Kidney glomerular epithelial cell (primary cell): ENCODE measurements around the gene GNG4.
"Not testable (repeated sequence)": the region's sequence is repeated elsewhere in the genome, so short reads cannot be mapped to it uniquely, and the experiment has no call there.

Source experiments
- DNase-seq: peaks from one replicate; lab custom pipeline; 2025; lab: John Stamatoyannopoulos, UW

The GNG4 gene

DNA sequence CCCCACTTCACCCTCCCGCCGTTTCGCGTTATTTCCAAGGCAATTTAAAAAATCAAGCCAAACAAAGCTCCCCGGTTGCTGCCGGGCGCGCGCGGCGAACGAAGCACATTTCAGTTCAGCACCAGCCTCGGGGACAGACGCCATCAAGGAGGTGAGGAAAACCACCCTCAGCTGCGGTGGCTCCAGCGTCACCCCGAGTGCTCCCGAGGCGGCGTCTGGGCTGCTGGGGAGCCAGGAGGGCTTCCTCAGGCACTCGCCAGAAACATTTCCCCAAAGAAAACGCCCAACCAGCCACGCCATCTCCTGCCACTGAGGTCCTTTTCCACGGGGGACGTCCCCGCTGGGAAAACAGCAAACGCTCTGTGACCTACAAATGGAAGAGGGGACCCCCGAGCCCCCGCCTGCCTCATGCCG lies 623 bp downstream of the GNG4 start:
- peak; percentile 25 for DNase-seq

DNA sequence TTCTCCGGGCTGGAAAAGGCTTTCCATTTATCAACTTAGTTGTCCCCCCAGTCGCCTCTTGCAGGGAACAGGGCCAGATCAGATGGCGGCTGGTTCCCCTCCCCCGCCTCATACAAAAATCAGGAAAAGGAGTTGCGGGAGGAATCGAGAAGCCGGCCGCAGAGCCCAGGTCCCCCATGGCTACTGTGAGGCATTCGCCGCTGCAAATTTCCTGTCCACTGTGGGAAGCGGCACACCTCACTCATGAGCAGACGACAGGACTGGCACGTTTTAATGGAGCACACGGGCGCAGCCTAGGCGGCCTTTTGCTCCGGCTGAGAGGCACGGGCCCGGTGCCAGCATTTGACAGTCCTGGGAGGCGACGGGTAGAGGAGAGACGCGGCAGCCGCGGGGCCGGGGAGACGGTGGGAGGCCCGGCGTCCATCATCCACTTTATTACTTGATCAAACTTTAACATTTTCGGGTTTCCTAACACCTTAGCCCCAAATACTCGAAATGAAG lies 1.1 kb downstream of the GNG4 start:
- DNase-seq: no peak

DNA sequence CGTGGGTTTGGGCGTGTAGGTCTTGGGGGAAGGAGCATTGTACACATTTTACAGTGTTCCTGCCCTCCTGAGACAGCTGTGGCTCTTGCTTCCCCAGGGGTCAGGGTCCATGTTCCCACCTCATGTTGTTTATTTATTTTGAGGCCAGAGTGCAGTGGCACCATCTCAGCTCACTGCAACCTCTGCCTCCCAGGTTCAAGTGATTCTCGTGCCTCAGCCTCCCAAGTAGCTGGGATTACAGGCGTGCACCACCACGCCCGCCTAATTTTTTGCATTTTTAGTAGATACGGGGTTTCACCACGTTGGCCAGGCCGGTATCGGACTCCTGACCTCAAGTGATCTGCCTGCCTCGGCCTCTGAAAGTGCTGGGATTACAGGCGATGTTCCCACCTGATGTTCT lies 2.0 kb downstream of the GNG4 start:
- not testable (repeated sequence) for DNase-seq

DNA sequence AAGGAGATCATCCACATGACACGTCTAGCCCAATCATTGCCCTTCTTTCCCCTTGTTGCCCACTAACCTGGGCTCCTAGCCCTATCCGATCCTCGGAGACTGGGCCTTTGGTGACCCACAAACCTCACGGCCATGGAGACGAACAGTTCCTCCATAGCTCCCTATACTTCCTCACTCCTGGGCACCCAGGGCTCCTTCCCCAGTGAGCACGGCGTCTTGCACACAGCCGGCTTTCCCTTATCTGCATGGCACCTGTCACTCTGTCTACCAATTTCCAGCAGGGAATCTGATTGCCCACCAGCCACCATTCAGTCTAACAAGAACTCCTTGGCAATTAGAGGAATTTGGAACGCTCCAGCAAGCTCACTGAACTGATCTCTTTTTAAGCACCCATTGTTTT lies 3.1 kb downstream of the GNG4 start:
- no peak for DNase-seq

DNA sequence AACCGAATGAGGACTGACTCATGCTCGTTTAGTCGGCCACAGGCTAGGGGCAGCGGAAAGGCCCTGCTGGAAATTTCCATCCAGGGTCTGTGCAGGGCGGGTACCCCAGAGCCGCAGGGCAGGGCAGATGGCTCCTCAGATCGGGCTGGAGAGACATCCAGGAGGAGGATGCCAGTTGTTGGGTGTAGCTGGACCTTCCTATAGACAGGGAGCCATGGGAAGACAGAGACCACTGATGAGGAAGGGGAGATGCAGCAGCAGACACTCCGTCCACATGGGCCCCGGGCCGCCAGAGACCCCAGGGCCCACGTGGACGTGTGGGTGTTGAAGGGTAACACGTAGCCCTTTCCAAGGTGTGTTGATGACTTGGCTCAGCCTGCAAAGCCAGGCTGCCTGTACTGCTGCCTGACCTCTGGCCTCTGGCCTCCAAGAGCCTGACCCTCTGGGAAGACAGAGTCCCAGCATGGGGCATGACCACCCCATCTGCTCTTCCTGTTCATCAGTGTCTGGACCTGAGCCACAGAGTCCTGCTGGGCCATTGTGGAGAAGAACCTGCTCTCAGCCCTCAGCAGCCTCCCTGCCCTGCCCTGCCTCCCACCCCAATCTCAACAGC lies 4.8 kb downstream of the GNG4 start:
- DNase-seq: no peak

DNA sequence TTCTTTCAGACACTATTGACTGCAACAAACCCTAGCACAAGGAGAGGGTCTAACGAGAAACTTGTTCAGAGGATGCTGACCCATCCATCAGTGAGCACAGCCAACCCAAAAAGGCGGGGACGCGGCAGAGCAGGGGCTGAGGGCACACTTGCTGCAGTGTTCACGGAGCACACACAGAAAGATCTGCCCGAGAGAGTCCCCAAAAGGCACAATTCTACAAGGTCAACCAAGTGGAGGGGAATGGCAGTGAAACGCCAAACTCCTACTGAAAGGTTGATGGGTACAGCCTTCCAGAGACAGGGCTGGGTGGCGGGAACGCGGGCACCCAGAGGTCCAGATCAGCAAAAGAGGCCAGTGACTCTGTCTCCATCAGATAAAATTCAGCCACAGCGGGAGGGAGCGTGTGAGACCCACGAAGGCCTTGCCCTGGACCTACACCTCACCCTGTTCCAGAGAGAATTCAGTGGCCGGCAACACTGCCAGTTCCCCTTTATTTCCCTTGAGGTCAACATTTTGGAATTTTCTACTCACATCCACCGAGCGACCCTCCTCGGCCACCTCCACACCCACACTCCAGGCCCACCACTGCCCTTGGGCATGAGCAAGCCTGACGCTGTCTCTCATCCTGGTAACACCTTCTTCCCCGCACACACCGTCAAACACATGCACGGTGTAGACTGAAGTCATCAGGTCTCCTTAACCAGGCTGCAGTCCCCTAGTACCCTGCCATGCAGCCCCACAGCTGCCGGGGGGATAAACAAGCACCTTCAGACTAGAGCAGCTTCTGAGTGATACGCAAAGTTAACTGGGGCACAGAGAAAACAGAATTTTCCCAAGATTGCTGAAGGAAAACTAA lies 5.5 kb downstream of the GNG4 start:
- DNase-seq: no peak

DNA sequence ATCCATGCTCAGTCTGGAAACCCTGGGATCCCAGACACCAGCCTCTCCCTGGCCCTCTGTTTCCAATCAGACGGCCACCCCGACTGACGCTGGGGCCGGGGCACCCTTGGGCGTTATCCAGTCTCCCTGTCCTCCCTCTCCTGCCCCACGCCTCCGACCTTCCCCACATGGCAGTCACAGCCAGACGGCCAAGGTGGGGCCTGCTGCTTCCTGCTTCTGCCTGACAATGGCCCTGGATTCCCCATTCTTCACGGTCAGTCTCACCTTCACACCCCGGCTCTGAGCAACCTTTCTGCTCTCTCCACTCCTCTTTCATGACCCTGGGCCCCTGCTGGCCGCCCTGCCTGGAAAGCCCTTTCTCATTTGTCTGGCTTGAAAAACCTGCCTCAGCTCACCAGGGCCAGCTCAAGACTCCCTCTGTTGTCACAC lies 6.6 kb downstream of the GNG4 start:
- DNase-seq: no peak

DNA sequence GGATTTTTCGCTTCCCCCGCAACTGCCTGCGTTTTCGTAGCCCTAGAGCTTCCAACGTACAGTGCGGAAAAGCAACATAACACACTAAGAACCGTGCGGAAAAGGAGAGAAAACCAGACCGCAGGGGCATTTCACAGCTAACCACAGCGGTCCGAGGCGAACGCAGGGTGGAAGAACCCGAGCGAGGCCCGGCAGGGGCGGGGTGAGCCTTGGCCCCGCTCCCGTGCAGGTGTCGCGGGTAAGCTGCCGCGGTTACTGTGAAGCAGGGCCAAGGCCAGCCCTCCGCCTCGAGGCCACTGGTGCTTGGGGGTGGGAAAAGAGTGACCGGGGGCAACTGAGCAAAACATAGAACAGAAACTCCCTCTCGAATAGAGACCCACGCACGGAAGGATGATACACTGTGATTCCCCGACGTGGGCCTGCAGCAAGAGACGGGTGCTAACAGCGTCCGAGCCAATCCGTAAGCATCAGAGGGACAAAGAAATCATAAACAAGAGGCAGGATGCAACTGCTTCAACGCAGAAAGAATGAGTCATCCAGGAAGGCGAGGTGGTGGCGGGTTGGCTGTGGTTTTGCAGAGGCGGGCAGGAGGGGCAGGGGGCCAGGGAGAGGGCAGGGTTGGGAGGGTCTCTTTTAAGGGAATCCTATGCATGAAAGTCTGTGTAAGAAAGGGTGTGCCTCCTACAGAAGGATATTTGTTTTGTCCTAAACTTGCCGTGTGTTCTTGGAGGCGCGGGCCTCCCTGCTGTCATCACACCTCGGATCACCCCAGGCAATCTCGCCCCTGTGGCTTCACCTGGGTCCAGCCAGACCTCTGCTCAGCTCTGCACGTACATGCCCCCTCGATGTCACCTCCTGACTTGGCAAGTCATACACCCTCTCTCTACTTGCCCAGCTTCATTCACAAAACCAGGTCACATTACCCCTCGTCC lies 7.3 kb downstream of the GNG4 start:
- DNase-seq: no peak

DNA sequence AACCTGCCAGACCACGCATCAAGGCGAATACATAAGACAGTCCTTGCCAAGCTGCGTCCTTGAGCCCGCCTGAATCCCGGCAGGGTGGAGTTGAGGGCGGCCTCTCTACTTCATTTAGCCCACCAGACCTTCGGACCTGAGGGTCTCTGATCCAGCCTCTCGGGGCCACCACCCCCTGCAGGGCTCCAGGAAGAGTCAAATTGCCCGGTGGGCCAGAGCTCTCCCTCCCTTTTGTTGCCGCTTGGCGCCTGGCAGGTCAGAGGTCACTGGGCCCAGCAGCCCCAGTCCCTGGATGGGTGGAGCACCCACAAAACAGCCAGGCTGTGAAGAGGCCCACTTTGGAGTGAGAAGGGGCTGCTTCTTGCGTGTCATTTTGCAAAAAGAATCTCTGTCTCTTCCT lies 9.0 kb downstream of the GNG4 start:
- DNase-seq: no peak

DNA sequence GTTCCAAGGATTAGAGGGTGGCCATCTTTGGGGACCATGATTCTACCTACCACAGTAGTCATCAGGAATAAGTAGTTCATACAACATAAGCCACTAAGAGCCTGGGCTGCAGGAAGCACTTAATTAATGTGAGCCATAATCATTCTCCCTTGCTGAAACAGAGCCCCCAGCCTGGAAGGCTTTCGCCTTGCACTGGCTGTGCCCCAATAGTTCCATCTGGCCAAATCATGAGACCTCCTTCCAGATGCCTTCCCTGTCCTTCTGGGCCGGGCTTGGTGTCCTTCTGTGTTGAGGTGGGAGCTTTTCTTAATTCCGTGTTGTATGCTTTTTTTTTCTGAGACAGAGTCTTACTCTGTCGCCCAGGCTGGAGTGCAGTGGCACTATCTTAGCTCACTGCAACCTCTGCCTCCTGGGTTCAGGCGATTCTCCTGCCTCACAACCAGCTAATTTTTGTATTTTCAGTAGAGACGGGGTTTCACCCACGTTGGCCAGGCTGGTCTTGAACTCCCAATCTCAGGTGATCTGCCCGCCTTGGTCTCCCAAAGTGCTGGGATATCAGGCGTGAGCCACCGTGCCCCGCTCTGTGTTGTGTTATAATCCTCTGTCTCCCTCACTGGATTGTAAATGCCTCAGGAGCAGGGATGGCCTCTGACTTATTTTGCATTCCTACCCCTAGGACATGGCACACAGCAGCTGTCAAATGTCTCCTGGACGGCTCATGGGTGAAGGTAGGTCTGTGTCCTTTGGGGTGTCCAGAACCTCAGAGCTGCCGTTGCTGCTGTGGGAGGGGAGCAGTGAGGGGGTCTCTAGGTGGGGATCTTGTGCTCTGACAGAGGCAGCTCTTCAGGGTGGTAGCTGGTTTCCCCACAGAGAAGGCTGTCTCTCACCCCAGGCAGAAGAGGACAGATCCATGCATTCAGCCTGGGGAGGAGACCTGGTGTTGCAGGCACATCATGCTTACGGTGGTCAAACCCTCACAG lies 10.1 kb downstream of the GNG4 start:
- no peak for DNase-seq

DNA sequence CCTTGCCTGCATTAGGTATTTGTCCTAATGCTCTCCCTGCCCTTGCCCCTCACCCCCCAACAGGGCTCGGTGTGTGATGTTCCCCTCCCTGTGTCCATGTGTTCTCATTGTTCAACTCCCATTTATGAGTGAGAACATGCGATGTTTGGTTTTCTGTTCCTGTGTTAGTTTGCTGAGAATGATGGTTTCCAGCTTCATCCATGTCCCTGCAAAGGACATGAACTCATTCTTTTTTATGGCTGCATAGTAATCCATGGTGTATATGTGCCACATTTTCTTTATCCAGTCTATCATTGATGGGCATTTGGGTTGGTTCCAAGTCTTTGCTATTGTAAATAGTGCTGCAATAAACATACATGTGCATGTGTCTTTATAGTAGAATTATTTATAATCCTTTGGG lies 11.0 kb downstream of the GNG4 start:
- DNase-seq: not testable (repeated sequence)

DNA sequence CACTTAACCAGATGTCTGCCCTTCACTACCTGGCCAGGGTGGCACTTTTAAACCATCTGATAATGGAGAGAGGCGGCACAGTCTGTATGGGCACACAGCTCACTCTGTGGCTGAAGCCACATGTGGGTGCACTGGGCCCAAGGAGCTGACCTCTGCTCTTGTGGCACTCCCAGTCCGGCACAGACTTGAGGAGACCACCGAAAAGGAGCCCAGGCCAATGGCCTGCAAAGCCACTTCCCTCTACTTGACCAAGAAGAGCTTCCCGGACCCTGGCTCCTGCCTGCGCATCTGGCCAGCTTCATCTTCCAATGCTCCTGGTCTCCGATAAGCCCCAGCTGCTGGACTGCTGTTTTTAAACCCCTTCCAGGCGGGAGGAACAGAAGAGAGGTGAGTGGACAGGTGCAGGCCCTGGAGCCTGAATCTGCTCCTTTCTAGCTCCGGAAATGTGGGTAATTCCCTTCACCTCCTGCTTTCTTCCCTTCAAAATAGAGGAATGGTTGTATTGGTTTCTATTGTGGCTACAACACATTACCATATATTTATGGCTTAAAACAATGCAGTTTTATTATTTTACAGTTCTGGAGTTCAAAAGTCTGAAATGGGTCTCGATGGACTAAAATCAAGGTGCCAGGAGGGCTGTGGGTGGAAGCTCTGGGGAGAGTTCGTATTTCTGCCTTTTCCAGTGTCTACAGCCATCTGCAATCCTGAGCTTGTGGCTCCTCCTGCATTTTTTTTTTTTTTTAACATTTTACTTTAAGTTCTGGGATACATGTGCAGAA lies 11.6 kb downstream of the GNG4 start:
- DNase-seq: no peak

DNA sequence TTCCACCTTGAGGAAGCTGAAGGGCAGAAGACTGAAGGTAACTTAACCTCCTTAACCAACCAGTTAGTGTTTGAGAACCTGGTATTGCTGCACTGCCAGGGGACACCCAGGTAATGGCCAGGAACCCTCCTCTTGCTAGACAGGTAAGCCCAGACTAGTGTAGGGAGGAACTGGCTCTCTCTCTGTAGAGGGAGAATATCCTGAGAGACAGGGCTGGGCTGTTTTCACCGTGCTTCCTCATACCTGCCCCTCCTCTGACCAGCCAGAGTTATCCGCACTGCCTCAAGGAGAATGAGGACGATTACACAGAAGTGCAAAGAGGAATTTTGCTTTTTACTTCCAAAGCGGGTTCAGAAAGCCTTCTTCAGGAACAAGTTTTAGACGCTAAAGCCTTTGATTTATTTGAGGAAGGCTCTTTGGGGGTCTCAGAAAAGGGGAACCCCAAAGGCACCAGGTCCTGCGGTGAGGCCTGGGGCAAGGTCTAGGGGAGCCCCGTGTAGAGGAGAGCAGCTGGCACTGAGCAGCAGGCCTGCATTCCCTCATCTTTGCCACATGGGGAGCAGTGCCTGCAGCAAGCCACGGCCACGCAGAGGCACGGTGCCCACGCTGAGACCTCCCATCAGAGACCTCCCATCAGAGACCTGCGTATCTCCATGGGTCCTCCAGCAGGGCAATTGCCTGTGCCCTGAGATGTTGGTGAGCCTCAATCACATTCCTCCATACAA lies 13.5 kb downstream of the GNG4 start:
- DNase-seq: no peak

DNA sequence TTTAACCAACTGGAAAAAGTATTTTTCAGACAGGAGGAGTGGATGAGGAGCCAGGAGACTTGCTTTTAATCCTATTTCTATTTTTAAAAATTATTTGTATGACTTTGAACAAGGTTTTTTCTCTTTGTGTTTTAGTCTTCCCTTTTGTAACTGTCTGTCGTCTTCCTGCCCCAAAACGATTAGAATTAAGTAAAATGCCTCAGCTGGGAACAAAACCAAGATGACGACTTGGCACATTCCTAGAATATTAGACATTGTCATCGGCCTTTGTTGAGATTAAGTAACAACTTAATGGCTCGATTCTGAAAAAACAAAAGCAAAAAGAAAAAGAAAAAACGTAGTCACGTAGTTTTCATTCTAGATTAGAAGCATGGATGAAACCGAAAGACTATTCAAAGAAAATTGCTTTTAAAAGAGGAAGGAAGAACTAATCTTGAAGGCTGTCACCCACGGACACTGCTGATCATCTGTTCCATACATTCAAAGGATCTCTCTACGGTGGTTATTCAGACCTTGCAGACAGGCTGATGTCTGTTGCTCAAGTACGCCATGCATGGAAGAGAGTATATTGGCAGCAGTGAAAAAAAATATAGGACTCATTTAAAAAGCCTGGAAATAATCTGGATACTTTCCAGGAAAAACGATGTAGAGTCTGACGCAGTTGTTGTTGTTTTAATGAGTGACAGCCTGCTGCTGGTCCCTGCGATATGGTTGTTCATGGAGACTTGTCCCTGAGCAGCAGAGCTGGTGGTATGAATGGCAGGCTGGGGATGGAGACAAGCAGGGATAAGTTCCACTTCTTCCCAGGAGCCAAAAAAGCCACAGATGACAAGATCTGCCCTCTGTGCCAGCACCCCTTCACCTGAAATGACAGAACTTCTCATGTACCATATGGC lies 16.8 kb downstream of the GNG4 start:
- peak; percentile 47 for DNase-seq

DNA sequence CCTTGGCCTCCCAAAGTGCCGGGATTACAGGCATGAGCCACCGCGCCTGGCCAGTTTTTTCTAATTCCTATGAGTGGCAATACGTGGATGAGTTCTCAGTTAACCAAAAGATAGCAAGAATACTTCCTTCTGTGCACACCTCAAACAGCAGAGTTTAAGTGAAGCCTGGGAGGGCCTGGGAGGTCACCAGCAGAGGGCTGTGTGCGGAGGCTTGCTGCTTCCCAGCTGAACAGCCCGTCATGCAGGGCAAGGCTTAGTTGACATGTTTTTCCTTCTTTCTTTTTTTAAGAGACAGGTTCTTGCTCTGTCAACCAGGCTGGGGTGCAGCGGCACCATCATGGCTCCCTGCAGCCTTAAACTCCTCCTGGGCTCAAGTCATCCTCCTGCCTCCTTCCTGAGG lies 17.8 kb downstream of the GNG4 start:
- DNase-seq: no peak

DNA sequence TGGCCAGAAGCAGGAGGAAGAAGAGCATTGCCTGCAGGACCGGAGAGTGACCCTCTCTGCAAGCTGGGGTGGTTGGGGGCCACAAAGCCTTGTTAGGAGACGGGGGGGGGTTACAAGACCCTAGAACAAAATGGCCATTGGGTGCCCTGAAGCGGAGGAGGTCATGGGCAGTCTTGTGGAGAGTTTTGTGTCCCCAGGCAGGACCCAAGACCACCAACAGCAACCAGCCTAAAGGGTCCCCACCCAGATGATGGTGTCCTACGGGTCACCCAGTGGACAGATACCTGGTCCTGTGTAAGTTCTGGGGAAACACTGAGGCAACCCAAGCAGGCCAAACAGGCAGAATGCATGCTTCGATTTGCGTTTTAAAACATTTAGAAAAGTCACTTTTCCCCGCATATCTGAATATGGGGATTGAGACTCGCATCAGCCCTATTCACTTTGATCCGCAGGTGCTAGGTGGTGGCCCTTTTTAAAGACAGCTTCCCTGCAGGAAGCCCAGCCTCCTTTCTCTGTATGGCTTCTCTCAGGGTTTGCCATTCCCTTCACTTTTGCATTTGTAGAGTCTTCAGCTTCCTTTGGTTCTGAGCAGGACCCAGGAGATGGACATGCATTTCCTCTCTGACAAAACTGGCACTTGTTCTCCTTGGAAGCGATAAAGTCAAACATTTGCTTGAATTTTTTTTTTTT lies 21.1 kb downstream of the GNG4 start:
- DNase-seq: no peak

DNA sequence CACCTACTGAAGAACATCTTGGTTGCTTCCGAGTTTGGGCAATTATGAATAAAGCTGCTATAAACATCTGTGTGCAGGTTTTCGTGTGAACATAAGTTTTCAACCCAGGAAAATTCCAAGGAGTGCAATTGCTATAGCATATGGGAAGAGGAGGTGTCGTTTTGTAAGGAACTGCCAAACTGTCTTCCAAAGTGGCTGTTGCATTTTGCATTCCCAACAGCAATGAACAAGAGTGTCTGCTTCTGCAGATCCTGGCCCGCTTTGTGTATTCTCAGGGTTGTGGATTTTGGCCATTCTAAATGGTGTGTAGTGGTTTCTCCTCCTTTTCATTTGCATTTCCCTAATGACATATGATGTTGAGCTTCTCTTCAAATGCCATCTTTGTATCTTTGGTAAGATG lies 23.8 kb downstream of the GNG4 start:
- no peak for DNase-seq

DNA sequence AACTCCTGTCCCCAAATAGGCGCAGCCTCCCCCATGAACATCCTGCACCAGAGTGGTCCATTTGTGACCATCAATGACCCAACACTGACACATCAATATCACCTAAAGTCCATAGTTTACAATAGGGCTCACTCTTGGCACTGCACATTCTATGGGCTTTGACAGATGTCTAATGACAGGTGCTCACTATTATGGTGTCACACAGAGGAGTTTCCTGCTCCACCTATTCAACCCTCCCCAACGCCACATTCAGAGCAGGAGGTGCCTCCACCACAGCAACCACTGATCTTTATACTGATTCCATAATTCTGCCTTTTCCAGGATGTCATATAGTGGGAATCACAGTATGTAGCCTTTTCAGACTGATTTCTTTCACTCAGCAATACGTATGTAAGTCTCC lies 24.2 kb downstream of the GNG4 start:
- DNase-seq: no peak
